ENCODE results near the gene AFF3. TPM values are rescaled to one million over a fixed set of nuclear protein-coding genes. Genes with fewer than 3 reads are reported as not detected.

Gene AFF3
- total and polyA plus RNA-seq, 2 of the 4 experiments (the other 2 are of a cell fraction), result 12.9 to 14.3 TPM

DNA sequence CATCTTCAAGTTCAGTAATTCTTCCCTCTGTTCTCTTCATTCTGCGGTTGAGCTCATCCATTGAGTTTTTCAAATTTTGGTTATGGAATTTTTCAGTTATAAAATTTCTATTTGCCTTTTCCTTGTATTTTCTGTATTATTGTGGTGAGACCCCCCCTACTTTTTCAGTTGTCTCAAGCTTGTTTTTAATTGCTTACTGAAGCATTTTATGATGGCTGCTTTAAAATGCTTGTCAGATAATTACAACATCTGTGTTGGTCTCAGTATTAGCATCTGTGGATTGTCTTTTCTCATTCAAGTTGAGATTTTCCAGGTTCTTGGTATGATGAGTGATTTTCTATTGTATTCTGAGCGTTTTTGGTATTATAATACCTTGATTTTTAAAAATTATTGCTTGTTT is 531.4 kb downstream of the AFF3 start:
- BruUV-seq (replicated peaks), result no TSS peak
- H3K9me3 ChIP-seq (ENCODE audit: control insufficient read depth, insufficient read depth, low read length), result no peaks in the 10 kb centered on the region
- H3K4me2 ChIP-seq (ENCODE audit: low read depth, low read length), result no peak overlapping the region
- no peak overlapping the region for H3K14ac ChIP-seq (replicated peaks; ENCODE audit: low read depth, low read length)
- no peak overlapping the region for H4K8ac ChIP-seq (ENCODE audit: low read depth in 2 of 2, low read length in 2 of 2)
- H3K27ac ChIP-seq (ENCODE audit: insufficient read depth, low read length), result no peak overlapping the region
- WGBS, 2 experiments (ENCODE audit: extremely low coverage in 2 of 2, insufficient read length in 1 of 2), result 40% methylated on average over 1 of the region's 2 CpGs; no CpG with 5 or more reads in 1 of the 2 experiments
- H3K18ac ChIP-seq (ENCODE audit: low read depth, low read length), result no peak overlapping the region
- no peak overlapping the region for H2BK20ac ChIP-seq (ENCODE audit: low read depth, low read length)
- dilution Hi-C loops (cut with HindIII; ENCODE audit: low sequenced_read_pairs, unreplicated experiment) (no loop called here), intact Hi-C loops (cut with micrococcal nuclease) (no loop called here), in situ Hi-C loops (cut with MboI; ENCODE audit: low sequenced_read_pairs) (no loop called here)
- POLR2A ChIA-PET (ENCODE audit: unreplicated experiment), result no interaction called here
- no peak overlapping the region for H2BK120ac ChIP-seq (ENCODE audit: low read depth, low read length)
- H4K20me1 ChIP-seq (ENCODE audit: insufficient read depth, low read length), result peaks cover 3% of the 10 kb centered on the region; the same call in 1 of the 2 replicates
- no peak overlapping the region for H3K23ac ChIP-seq (ENCODE audit: low read depth, low read length)
- no peak for TF ChIP-seq RAD21 (IDR thresholded peaks at IDR 0.05; ENCODE audit: low read length)
- TF ChIP-seq NFE2L2 (IDR thresholded peaks at IDR 0.05; ENCODE audit: low read depth, low read length), result no peak
- no peak for TF ChIP-seq RFX5 (IDR thresholded peaks at IDR 0.05; ENCODE audit: low read depth, low read length)
- TF ChIP-seq MXI1 (IDR thresholded peaks at IDR 0.05; ENCODE audit: borderline replicate concordance, low read depth, low read length), result no peak
- TF ChIP-seq MAFK (IDR thresholded peaks at IDR 0.05; ENCODE audit: low read depth, low read length), result peak; percentile 77
- H3K4me1 ChIP-seq (ENCODE audit: control insufficient read depth, insufficient read depth, low read length), result peaks cover 12% of the 10 kb centered on the region
- no peak overlapping the region for H3K9ac ChIP-seq (ENCODE audit: low read depth, low read length)
- H3K79me1 ChIP-seq (ENCODE audit: low read depth in 1 of 2, low read length in 2 of 2), result no peaks in the 10 kb centered on the region
- no peak overlapping the region for H2BK5ac ChIP-seq (ENCODE audit: low read depth, low read length, poor library complexity, severe bottlenecking)
- H4K5ac ChIP-seq (ENCODE audit: low read depth, low read length), result no peak overlapping the region
- H4K91ac ChIP-seq (ENCODE audit: insufficient read depth, low read depth, low read length), result no peak overlapping the region
- no peak overlapping the region for H2BK15ac ChIP-seq (ENCODE audit: low read depth, low read length)
- DNase-seq, result no peak
- no peaks in the 10 kb centered on the region for H3K27me3 ChIP-seq (ENCODE audit: control insufficient read depth, insufficient read depth, low read length)
- no peak for ATAC-seq (ENCODE audit: low read depth)
- H3K4ac ChIP-seq (ENCODE audit: low read depth, low read length), result no peak overlapping the region
- peaks cover 2% of the 10 kb centered on the region; the same call in 1 of the 2 replicates for H3K9me1 ChIP-seq (ENCODE audit: insufficient read depth, low read length)
- no peak overlapping the region for H2AK9ac ChIP-seq (replicated peaks; ENCODE audit: low read depth, low read length, poor library complexity)
- peaks cover 2% of the 10 kb centered on the region; the same call in 1 of the 2 replicates for H3K36me3 ChIP-seq (ENCODE audit: control insufficient read depth, insufficient read depth, low read length)
- CTCF ChIA-PET, result no interaction called here
- H2AFZ ChIP-seq (replicated peaks; ENCODE audit: low read length, poor library complexity), result no peak overlapping the region
- H2AK5ac ChIP-seq (ENCODE audit: low read depth, low read length), result no peak overlapping the region
- no peak overlapping the region for H3K4me3 ChIP-seq (ENCODE audit: insufficient read depth, low read depth, low read length)
- H3K56ac ChIP-seq (ENCODE audit: extremely low read depth, insufficient read depth, low read length), result no peak overlapping the region

All from IMR-90 (cell line).